Upper lobe of right lung (tissue), 1 donor: ENCODE data around the gene WRNIP1. TPM values are rescaled to one million over a fixed set of nuclear protein-coding genes. Genes with fewer than 3 reads are reported as not detected.

Source experiments
- ATAC-seq: fragments of 200-7000 bp; cut with Tn5 transposase; one replicate; pipeline ENCODE4 v1.9.1; 2020; ENCODE audit warnings: mild to moderate bottlenecking, moderate library complexity
- DNase-seq: peaks from one replicate; pipeline ENCODE4 v3.0.0-alpha.2; 2020
- H3K27ac ChIP-seq: fragments of 200-600 bp; one replicate; pipeline ENCODE4 v1.8.0; 2022
- H3K27me3 ChIP-seq: fragments of 200-600 bp; one replicate; pipeline ENCODE4 v1.8.0; 2022; ENCODE audit warnings: mild to moderate bottlenecking
- H3K36me3 ChIP-seq: fragments of 200-600 bp; one replicate; pipeline ENCODE4 v1.8.0; 2022
- H3K4me1 ChIP-seq: fragments of 200-600 bp; one replicate; pipeline ENCODE4 v1.8.0; 2022
- H3K4me3 ChIP-seq: fragments of 200-600 bp; one replicate; pipeline ENCODE4 v1.8.0; 2022; ENCODE audit warnings: mild to moderate bottlenecking
- H3K9me3 ChIP-seq: fragments of 200-600 bp; one replicate; pipeline ENCODE4 v1.8.0; 2022
- CTCF ChIP-seq: fragments of 200-600 bp; IDR thresholded peaks from one replicate; pipeline ENCODE4 v1.8.0; 2022; ENCODE audit warnings: antibody characterized with exemption
- intact Hi-C: fragments of 100-400 bp; cut with DNase I; formaldehyde crosslinking; loops from one replicate; pipeline ENCODE4 v1.11.0; 2022
- total RNA-seq: library from RNA; stranded (reverse); fragmentation: NEBNext Ultra II Directional; extraction: Animal tissue kit (Norgen Biotek cat#: 25700); gene quantifications from one replicate; pipeline ENCODE4 v1.2.1, GENCODE V29; 2021
- donor health status: DM: no; HTN: yes; CAD: no; lungs with severe emphysema.

WRNIP1 gene
- total RNA-seq, 1 donor from 2014 or later, result 42.9 TPM

GRCh38 chr6:2777249-2777648, 12.1 kb downstream of the WRNIP1 start:
- ATAC-seq, result no peak
- TF ChIP-seq CTCF, result no peak
- H3K36me3 ChIP-seq, result peaks cover 64% of the 10 kb centered on the region
- DNase-seq, result no peak
- H3K4me1 ChIP-seq, result no peaks in the 10 kb centered on the region
- intact Hi-C loops, result no loop called here
- no peaks in the 10 kb centered on the region for H3K27me3 ChIP-seq
- H3K4me3 ChIP-seq, result no peak overlapping the region
- no peaks in the 10 kb centered on the region for H3K9me3 ChIP-seq
- H3K27ac ChIP-seq, result no peak overlapping the region

GRCh38 chr6:2780102-2780737, 15.0 kb downstream of the WRNIP1 start:
- Histone ChIP-seq H3K27ac (no peak overlapping the region), H3K36me3 (peaks cover 42% of the 10 kb centered on the region), H3K4me1 (peaks cover 13% of the 10 kb centered on the region), H3K4me3 (no peak overlapping the region), H3K27me3 (no peaks in the 10 kb centered on the region), H3K9me3 (no peaks in the 10 kb centered on the region)
- intact Hi-C loops, result no loop called here
- DNase-seq (no peak), ATAC-seq (no peak)
- TF ChIP-seq CTCF, result no peak

GRCh38 chr6:2781685-2782355, 16.6 kb downstream of the WRNIP1 start:
- DNase-seq (no peak), ATAC-seq (peak; percentile 19)
- Histone ChIP-seq H3K4me1 (peaks cover 13% of the 10 kb centered on the region), H3K9me3 (no peaks in the 10 kb centered on the region), H3K27ac (no peak overlapping the region), H3K4me3 (no peak overlapping the region), H3K27me3 (no peaks in the 10 kb centered on the region), H3K36me3 (peaks cover 50% of the 10 kb centered on the region)
- TF ChIP-seq CTCF, result no peak
- intact Hi-C loops, result no loop called here

- H3K4me1 ChIP-seq, result peaks cover 13% of the 10 kb centered on the region
- DNase-seq (no peak), ATAC-seq (no peak)
- H3K27me3 ChIP-seq, result no peaks in the 10 kb centered on the region
- no peak overlapping the region for H3K4me3 ChIP-seq
- no peaks in the 10 kb centered on the region for H3K9me3 ChIP-seq
- intact Hi-C loops, result no loop called here
- H3K27ac ChIP-seq, result no peak overlapping the region
- no peak for TF ChIP-seq CTCF
- H3K36me3 ChIP-seq, result peaks cover 50% of the 10 kb centered on the region
Measured at GRCh38 chr6:2782356-2782708, 17.1 kb downstream of the WRNIP1 start.

GRCh38 chr6:2782825-2783187, 17.6 kb downstream of the WRNIP1 start:
- intact Hi-C loops, result no loop called here
- no peak for DNase-seq
- TF ChIP-seq CTCF, result no peak
- Histone ChIP-seq H3K27ac (no peak overlapping the region), H3K4me3 (no peak overlapping the region), H3K27me3 (no peaks in the 10 kb centered on the region), H3K4me1 (peaks cover 13% of the 10 kb centered on the region), H3K36me3 (peaks cover 55% of the 10 kb centered on the region), H3K9me3 (no peaks in the 10 kb centered on the region)
- ATAC-seq, result no peak
